Measurements from ENCODE around the gene TXLNG.

Gene TXLNG

GRCh38 chrX:16869393-16870094, 83.3 kb downstream of the TXLNG start:
- no peaks in the 10 kb centered on the region for H3K4me1 ChIP-seq (ENCODE audit: control insufficient read depth, insufficient read depth, low read length)
- H3K9ac ChIP-seq (ENCODE audit: low read length): peak overlapping the region; percentile 61

GRCh38 chrX:16870095-16870861, 84.0 kb downstream of the TXLNG start, which contains the start of gene RBBP7:
TSS of gene RBBP7 (minus strand) at chrX:16870362. CDS start at chrX:16870053, 309 bp downstream.
- H3K4me1 ChIP-seq (ENCODE audit: control insufficient read depth, insufficient read depth, low read length): no peaks in the 10 kb centered on the region
- no peaks in the 10 kb centered on the region for H3K27me3 ChIP-seq (ENCODE audit: control insufficient read depth, insufficient read depth, low read length)

More at GRCh38 chrX:16869393-16870094, 83.3 kb downstream of the TXLNG start:
- Histone ChIP-seq H3K36me3 (ENCODE audit: control insufficient read depth, insufficient read depth, low read length) (no peaks in the 10 kb centered on the region), H3K9me3 (ENCODE audit: control insufficient read depth, low read length) (no peaks in the 10 kb centered on the region), H3K27me3 (ENCODE audit: control insufficient read depth, insufficient read depth, low read length) (no peaks in the 10 kb centered on the region), H3K4me3 (ENCODE audit: low read length) (no peak overlapping the region)

GRCh38 chrX:16870862-16871815, 84.9 kb downstream of the TXLNG start:
- H3K36me3 ChIP-seq (ENCODE audit: control insufficient read depth, insufficient read depth, low read length): no peaks in the 10 kb centered on the region
- peak overlapping the region; percentile 36 for H3K4me3 ChIP-seq (ENCODE audit: low read length)
- no peaks in the 10 kb centered on the region for H3K9me3 ChIP-seq (ENCODE audit: control insufficient read depth, low read length)
- no peaks in the 10 kb centered on the region for H3K4me1 ChIP-seq (ENCODE audit: control insufficient read depth, insufficient read depth, low read length)
- H3K9ac ChIP-seq (ENCODE audit: low read length): peak overlapping the region; percentile 75
- H3K27me3 ChIP-seq (ENCODE audit: control insufficient read depth, insufficient read depth, low read length): no peaks in the 10 kb centered on the region

More at GRCh38 chrX:16870095-16870861, 84.0 kb downstream of the TXLNG start, which contains the start of gene RBBP7:
- peak within 1 kb of the TSS; percentile 36 for H3K4me3 ChIP-seq (ENCODE audit: low read length)
- no peaks in the 10 kb centered on the region for H3K36me3 ChIP-seq (ENCODE audit: control insufficient read depth, insufficient read depth, low read length)
- peak within 1 kb of the TSS; percentile 75 for H3K9ac ChIP-seq (ENCODE audit: low read length)
- H3K9me3 ChIP-seq (ENCODE audit: control insufficient read depth, low read length): no peaks in the 10 kb centered on the region

GRCh38 chrX:16873106-16873505, 86.8 kb downstream of the TXLNG start:
- no peaks in the 10 kb centered on the region for H3K9me3 ChIP-seq (ENCODE audit: control insufficient read depth, low read length)
- H3K4me3 ChIP-seq (ENCODE audit: low read length): no peak overlapping the region
- H3K9ac ChIP-seq (ENCODE audit: low read length): no peak overlapping the region
- no peaks in the 10 kb centered on the region for H3K4me1 ChIP-seq (ENCODE audit: control insufficient read depth, insufficient read depth, low read length)
- no peaks in the 10 kb centered on the region for H3K36me3 ChIP-seq (ENCODE audit: control insufficient read depth, insufficient read depth, low read length)
- H3K27me3 ChIP-seq (ENCODE audit: control insufficient read depth, insufficient read depth, low read length): no peaks in the 10 kb centered on the region

- no peak overlapping the region for H3K4me3 ChIP-seq (ENCODE audit: low read length)
- no peaks in the 10 kb centered on the region for H3K27me3 ChIP-seq (ENCODE audit: control insufficient read depth, insufficient read depth, low read length)
- no peaks in the 10 kb centered on the region for H3K36me3 ChIP-seq (ENCODE audit: control insufficient read depth, insufficient read depth, low read length)
- H3K9ac ChIP-seq (ENCODE audit: low read length): no peak overlapping the region
- no peaks in the 10 kb centered on the region for H3K9me3 ChIP-seq (ENCODE audit: control insufficient read depth, low read length)
- H3K4me1 ChIP-seq (ENCODE audit: control insufficient read depth, insufficient read depth, low read length): no peaks in the 10 kb centered on the region
Measured at GRCh38 chrX:16874458-16875095, 88.3 kb downstream of the TXLNG start.

DNA sequence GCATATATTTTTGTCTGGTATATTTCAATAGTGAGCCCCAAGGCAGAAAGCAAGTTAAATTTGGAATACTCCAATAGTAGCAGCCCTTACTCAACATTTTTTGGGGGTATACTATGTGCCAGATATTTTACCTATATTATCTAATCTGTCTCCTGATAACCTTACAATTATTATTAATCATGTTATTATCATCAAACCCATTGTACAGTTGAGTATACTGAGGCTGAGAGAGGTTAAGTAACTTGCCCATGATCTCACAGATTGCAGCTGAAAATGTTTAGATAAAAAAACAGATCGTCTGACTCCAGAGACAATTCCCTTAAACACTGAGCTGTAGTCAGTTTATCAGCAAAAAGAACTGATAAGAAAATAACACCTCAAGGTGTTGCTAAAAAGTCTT, 90.4 kb downstream of the TXLNG start:
- Histone ChIP-seq H3K4me1 (ENCODE audit: control insufficient read depth, insufficient read depth, low read length) (no peaks in the 10 kb centered on the region), H3K9me3 (ENCODE audit: control insufficient read depth, low read length) (no peaks in the 10 kb centered on the region), H3K36me3 (ENCODE audit: control insufficient read depth, insufficient read depth, low read length) (no peaks in the 10 kb centered on the region), H3K9ac (ENCODE audit: low read length) (no peak overlapping the region), H3K4me3 (ENCODE audit: low read length) (no peak overlapping the region), H3K27me3 (ENCODE audit: control insufficient read depth, insufficient read depth, low read length) (no peaks in the 10 kb centered on the region)

GRCh38 chrX:16882169-16882568, 95.9 kb downstream of the TXLNG start:
- H3K36me3 ChIP-seq (ENCODE audit: control insufficient read depth, insufficient read depth, low read length): no peaks in the 10 kb centered on the region
- no peak overlapping the region for H3K9ac ChIP-seq (ENCODE audit: low read length)
- no peaks in the 10 kb centered on the region for H3K4me1 ChIP-seq (ENCODE audit: control insufficient read depth, insufficient read depth, low read length)
- H3K9me3 ChIP-seq (ENCODE audit: control insufficient read depth, low read length): no peaks in the 10 kb centered on the region
- H3K4me3 ChIP-seq (ENCODE audit: low read length): no peak overlapping the region
- no peaks in the 10 kb centered on the region for H3K27me3 ChIP-seq (ENCODE audit: control insufficient read depth, insufficient read depth, low read length)

- Histone ChIP-seq H3K36me3 (ENCODE audit: control insufficient read depth, insufficient read depth, low read length) (no peaks in the 10 kb centered on the region), H3K9ac (ENCODE audit: low read length) (peak overlapping the region; percentile 75), H3K9me3 (ENCODE audit: control insufficient read depth, low read length) (no peaks in the 10 kb centered on the region), H3K4me3 (ENCODE audit: low read length) (peak overlapping the region; percentile 56), H3K4me1 (ENCODE audit: control insufficient read depth, insufficient read depth, low read length) (no peaks in the 10 kb centered on the region), H3K27me3 (ENCODE audit: control insufficient read depth, insufficient read depth, low read length) (no peaks in the 10 kb centered on the region)
Measured at GRCh38 chrX:16882702-16883486, 96.6 kb downstream of the TXLNG start.

- Histone ChIP-seq H3K27me3 (ENCODE audit: control insufficient read depth, insufficient read depth, low read length) (no peaks in the 10 kb centered on the region), H3K9ac (ENCODE audit: low read length) (peak overlapping the region; percentile 75), H3K4me1 (ENCODE audit: control insufficient read depth, insufficient read depth, low read length) (no peaks in the 10 kb centered on the region), H3K4me3 (ENCODE audit: low read length) (no peak overlapping the region), H3K9me3 (ENCODE audit: control insufficient read depth, low read length) (no peaks in the 10 kb centered on the region), H3K36me3 (ENCODE audit: control insufficient read depth, insufficient read depth, low read length) (no peaks in the 10 kb centered on the region)
Measured at GRCh38 chrX:16883487-16883804, 97.2 kb downstream of the TXLNG start.

DNA sequence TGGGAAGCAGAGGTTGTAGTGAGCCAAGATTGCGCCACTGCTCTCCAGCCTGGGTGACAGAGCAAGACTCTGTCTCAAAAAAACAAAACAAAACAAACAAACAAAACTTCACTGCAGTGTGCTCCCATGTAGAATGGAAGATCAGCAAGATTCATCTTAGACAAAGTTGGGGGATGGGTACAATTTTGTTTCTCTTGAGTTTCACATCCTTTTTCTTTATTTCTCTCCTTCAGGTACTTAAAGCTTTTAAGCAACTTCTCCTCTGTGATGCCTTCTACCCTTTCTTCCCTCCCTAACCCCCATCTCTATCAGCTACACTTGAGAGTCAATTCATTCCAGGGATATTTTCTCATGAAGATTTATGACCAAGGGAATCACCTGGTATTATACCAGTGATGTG, 99.4 kb downstream of the TXLNG start:
- Histone ChIP-seq H3K4me1 (ENCODE audit: control insufficient read depth, insufficient read depth, low read length) (no peaks in the 10 kb centered on the region), H3K4me3 (ENCODE audit: low read length) (no peak overlapping the region), H3K9ac (ENCODE audit: low read length) (no peak overlapping the region), H3K9me3 (ENCODE audit: control insufficient read depth, low read length) (no peaks in the 10 kb centered on the region), H3K36me3 (ENCODE audit: control insufficient read depth, insufficient read depth, low read length) (no peaks in the 10 kb centered on the region), H3K27me3 (ENCODE audit: control insufficient read depth, insufficient read depth, low read length) (no peaks in the 10 kb centered on the region)
